A673 (cell line): ENCODE measurements around the gene RIT1. TPM values are rescaled to one million over a fixed set of nuclear protein-coding genes. Genes with fewer than 3 reads are reported as not detected.
A peak's percentile ranks its signal among the peaks of the same experiment; 100 is the strongest.

ENCODE experiments used
- BruUV-seq: library from RNA; stranded (reverse); fragments of 400-500 nt; replicated peaks from 2 replicates; lab custom pipeline; 2021; lab: Mats Ljungman, UMichigan
- CTCF ChIA-PET: fragments of 300-600 bp; sonication (Branson Sonifier 250); formaldehyde crosslinking; loops from one replicate; lab custom pipeline; 2022; ENCODE audit warnings: antibody characterized with exemption; lab: Charles Lee
- POLR2A ChIA-PET: fragments of 300-600 bp; sonication (Branson Sonifier 250); formaldehyde crosslinking; loops from one replicate; lab custom pipeline; 2022; ENCODE audit warnings: antibody characterized with exemption; ENCODE audit not compliant: low non-redundant PET; lab: Charles Lee
- DNase-seq: peaks from one replicate; pipeline ENCODE4 v3.0.0-alpha.2; 2015; ENCODE audit warnings: low spot score
- H3K27ac ChIP-seq: fragments of 200-600 bp; sonication (generic); 2 replicates; pipeline ENCODE4 v1.5.1; 2016; ENCODE audit warnings: mixed run types, low read depth, mild to moderate bottlenecking, mixed read lengths, antibody characterized with exemption, low read length; ENCODE audit not compliant: poor library complexity, severe bottlenecking
- H3K27me3 ChIP-seq: fragments of 200-600 bp; sonication (generic); replicated peaks from 2 replicates; pipeline ENCODE4 v1.6.1; 2017; ENCODE audit warnings: mixed run types, low read depth, mild to moderate bottlenecking, mixed read lengths, antibody characterized with exemption, low read length; ENCODE audit not compliant: insufficient read depth, poor library complexity
- H3K36me3 ChIP-seq: fragments of 200-600 bp; sonication (generic); 2 replicates; pipeline ENCODE4 v1.6.1; 2016; ENCODE audit warnings: mixed run types, mild to moderate bottlenecking, mixed read lengths, antibody characterized with exemption, low read length; ENCODE audit not compliant: insufficient read depth, poor library complexity, severe bottlenecking
- H3K4me1 ChIP-seq: fragments of 200-600 bp; sonication (generic); 2 replicates; pipeline ENCODE4 v1.6.1; 2017; ENCODE audit warnings: mixed run types, mild to moderate bottlenecking, mixed read lengths, antibody characterized with exemption, low read length; ENCODE audit not compliant: insufficient read depth, poor library complexity, severe bottlenecking
- H3K4me3 ChIP-seq: fragments of 200-600 bp; sonication (generic); 2 replicates; pipeline ENCODE4 v1.5.1; 2016; ENCODE audit warnings: low read depth, mixed run types, mild to moderate bottlenecking, mixed read lengths, low read length; ENCODE audit not compliant: poor library complexity, severe bottlenecking
- H3K9me3 ChIP-seq: fragments of 200-600 bp; sonication (generic); 2 replicates; pipeline ENCODE4 v1.6.1; 2016; ENCODE audit warnings: mixed run types, low read depth, mild to moderate bottlenecking, mixed read lengths, antibody characterized with exemption, low read length; ENCODE audit not compliant: poor library complexity, severe bottlenecking
- CTCF ChIP-seq: fragments of 300-800, 200-600 bp; sonication (generic); conservative IDR thresholded peaks from 2 replicates; pipeline ENCODE4 v1.5.1; 2017; ENCODE audit warnings: low read depth, mild to moderate bottlenecking, antibody characterized with exemption, low read length, moderate library complexity, mixed read lengths
- EZH2 ChIP-seq: fragments of 200-600 bp; sonication (generic); IDR thresholded peaks from 2 replicates; pipeline ENCODE4 v1.6.1; 2017; ENCODE audit warnings: borderline replicate concordance, low read depth, mild to moderate bottlenecking, mixed read lengths, antibody characterized with exemption, low read length; ENCODE audit not compliant: poor library complexity, severe bottlenecking
- intact Hi-C: fragments of 100-400 bp; cut with micrococcal nuclease; formaldehyde crosslinking; loops from one replicate; pipeline ENCODE4 v1.10.0; 2022; ENCODE audit not compliant: unreplicated experiment
- total RNA-seq: library from RNA; stranded (reverse); gene quantifications from 2 replicates; pipeline ENCODE4 v1.2.3, GENCODE V29; 2021

RIT1 gene
- total RNA-seq, 1 experiment from 2014 or later: 27.5 TPM

- no peak overlapping the region for H3K27ac ChIP-seq
- no TSS peak for BruUV-seq
- CTCF ChIA-PET: no interaction called here
Measured at GRCh38 chr1:155873860-155874259, 37.3 kb downstream of the RIT1 start.

GRCh38 chr1:155872527-155872926 lies 38.6 kb downstream of the RIT1 start:
- H3K27ac ChIP-seq: no peak overlapping the region
- TF ChIP-seq CTCF: no peak
- no peak for TF ChIP-seq EZH2
- H3K4me3 ChIP-seq: no peak overlapping the region
- H3K27me3 ChIP-seq: no peaks in the 10 kb centered on the region
- H3K4me1 ChIP-seq: peaks cover 15% of the 10 kb centered on the region
- DNase-seq: no peak
- no peaks in the 10 kb centered on the region for H3K9me3 ChIP-seq
- no peaks in the 10 kb centered on the region for H3K36me3 ChIP-seq
- intact Hi-C loops: no loop called here
- ChIA-PET CTCF (no interaction called here), POLR2A (interaction anchor here (0.6 kb wide), 1 partner anchor 52 kb away, joined by 3 read pairs; no protein-coding TSS in a partner anchor)
- BruUV-seq: no TSS peak

More at GRCh38 chr1:155873860-155874259, 37.3 kb downstream of the RIT1 start:
- TF ChIP-seq EZH2 (no peak), CTCF (no peak)
- Histone ChIP-seq H3K9me3 (no peaks in the 10 kb centered on the region), H3K27me3 (no peaks in the 10 kb centered on the region), H3K4me1 (peaks cover 15% of the 10 kb centered on the region), H3K36me3 (no peaks in the 10 kb centered on the region), H3K4me3 (no peak overlapping the region)
- DNase-seq: peak; percentile 64
- intact Hi-C loops: no loop called here
- POLR2A ChIA-PET: no interaction called here

GRCh38 chr1:155871390-155871789 lies 39.8 kb downstream of the RIT1 start:
- Histone ChIP-seq H3K27ac (no peak overlapping the region), H3K36me3 (no peaks in the 10 kb centered on the region), H3K9me3 (no peaks in the 10 kb centered on the region), H3K4me1 (peaks cover 15% of the 10 kb centered on the region), H3K4me3 (no peak overlapping the region), H3K27me3 (no peaks in the 10 kb centered on the region)
- ChIA-PET POLR2A (interaction anchor here (0.5 kb wide), 1 partner anchor 103 kb away, joined by 4 read pairs; no protein-coding TSS in a partner anchor), CTCF (no interaction called here)
- peak; percentile 54 for DNase-seq
- intact Hi-C loops: no loop called here
- TF ChIP-seq EZH2: no peak
- TF ChIP-seq CTCF: no peak
- no TSS peak for BruUV-seq
